Measurements from ENCODE around the gene FBXW5. TPM values are rescaled to one million over a fixed set of nuclear protein-coding genes. Genes with fewer than 3 reads are reported as not detected.

FBXW5 gene
- total RNA-seq, 1 experiment from 2014 or later = 62.2 TPM

- H3K4ac ChIP-seq (ENCODE audit: low read depth, low read length) = no peak overlapping the region
- H3K56ac ChIP-seq (ENCODE audit: insufficient read length, low read depth, low read length) = no peak overlapping the region
- H4K5ac ChIP-seq (ENCODE audit: insufficient read length, low read depth, low read length) = no peak overlapping the region
- Mint-ChIP-seq H3K9me3 (no peaks in the 10 kb centered on the region), H3K27me3 (ENCODE audit: low read depth) (peaks cover 3% of the 10 kb centered on the region; the same call in 1 of the 2 replicates), H3K36me3 (ENCODE audit: insufficient read depth in 1 of 3, low read depth in 3 of 3) (peaks cover 16 to 70% (median 48%) of the 10 kb centered on the region in 3 experiments), H3K4me3 (no peak overlapping the region), H3K4me1 (peaks cover 8 to 16% of the 10 kb centered on the region in 2 experiments), H3K27ac (peak overlapping the region in 2 of 3 experiments; percentile 42 to 73; a peak in 2 of 7 replicates)
- no peaks in the 10 kb centered on the region for H4K20me1 ChIP-seq (ENCODE audit: control insufficient read depth, insufficient read depth, insufficient read length)
- H3K18ac ChIP-seq (ENCODE audit: insufficient read length, low read depth, low read length) = no peak overlapping the region
- no peak overlapping the region for H3K27ac ChIP-seq (ENCODE audit: insufficient read length, low read depth, low read length)
- no CpG with 5 or more reads among the region's 15 CpGs for WGBS (ENCODE audit: extremely low coverage, insufficient read length, low lambda C conversion rate)
- no peak overlapping the region for H2BK15ac ChIP-seq (ENCODE audit: low read depth, low read length)
- no peak overlapping the region for H2BK120ac ChIP-seq (ENCODE audit: low read depth, low read length, poor library complexity, severe bottlenecking)
- no peak overlapping the region for H3T11ph ChIP-seq (ENCODE audit: low read length)
- H3K4me1 ChIP-seq (ENCODE audit: insufficient read depth, low read length) = no peaks in the 10 kb centered on the region; the same call in 1 of the 2 replicates
- no peaks in the 10 kb centered on the region for H3K27me3 ChIP-seq (ENCODE audit: insufficient read depth, low read length)
- no peak overlapping the region for H2AK5ac ChIP-seq (ENCODE audit: insufficient read length, low read length)
- TF ChIP-seq CTCF (conservative IDR thresholded peaks at IDR 0.05) = no peak
- no peaks in the 10 kb centered on the region for H3K23me2 ChIP-seq (ENCODE audit: insufficient read length, low read depth, low read length, poor library complexity, severe bottlenecking)
- DNase-seq = no peak
- no peak overlapping the region for H4K8ac ChIP-seq (replicated peaks; ENCODE audit: insufficient read length, low read depth, low read length)
- no peak overlapping the region for H3K4me2 ChIP-seq (ENCODE audit: insufficient read depth, insufficient read length, low read length)
- H2BK5ac ChIP-seq (ENCODE audit: insufficient read length, low read length) = peak overlapping the region; percentile 60
- H3K79me2 ChIP-seq (ENCODE audit: insufficient read depth, low read length) = no peaks in the 10 kb centered on the region
- H3K23ac ChIP-seq (ENCODE audit: insufficient read length, low read depth, low read length) = no peak overlapping the region
- no peak overlapping the region for H4K91ac ChIP-seq (ENCODE audit: insufficient read length, low read depth, low read length)
- no peak overlapping the region for H2AFZ ChIP-seq (ENCODE audit: low read length)
- no peaks in the 10 kb centered on the region for H3K9me3 ChIP-seq (ENCODE audit: control insufficient read depth, low read depth, low read length)
- H3K14ac ChIP-seq (ENCODE audit: insufficient read depth, low read length) = no peak overlapping the region
- no peak overlapping the region for H2BK20ac ChIP-seq (ENCODE audit: low read depth, low read length, poor library complexity, severe bottlenecking)
- H3K79me1 ChIP-seq (ENCODE audit: insufficient read depth, low read depth, low read length, poor library complexity, severe bottlenecking) = no peaks in the 10 kb centered on the region
- H3K9ac ChIP-seq (ENCODE audit: extremely low read depth, insufficient read length, low read length) = no peak overlapping the region
- no peak overlapping the region for H2BK12ac ChIP-seq (ENCODE audit: insufficient read length, low read depth, low read length)
Measured at GRCh38 chr9:136937186-136938001, 7.1 kb downstream of the FBXW5 start.
